Measurements from ENCODE around the gene MBNL2.

Gene MBNL2

GRCh38 chr13:97240788-97241734 is 18.9 kb downstream of the MBNL2 start:
- Histone ChIP-seq H3K36me3 (ENCODE audit: insufficient read depth) (no peaks in the 10 kb centered on the region), H3K4me3 (IDR thresholded peaks at IDR 0.05; ENCODE audit: insufficient read depth, low read depth, low read length) (no peak overlapping the region), H3K79me2 (ENCODE audit: insufficient read depth, low read depth) (no peaks in the 10 kb centered on the region), H4K20me1 (ENCODE audit: insufficient read depth) (no peaks in the 10 kb centered on the region), H3K27ac (no peak overlapping the region), H3K9ac (no peak overlapping the region), H2AFZ (ENCODE audit: low read depth) (no peak overlapping the region), H3K4me1 (ENCODE audit: low read depth, poor library complexity, severe bottlenecking) (no peaks in the 10 kb centered on the region), H3K27me3 (ENCODE audit: insufficient read depth, low read depth) (no peaks in the 10 kb centered on the region), H3K4me2 (no peak overlapping the region)
- TF ChIP-seq, protein P1, sequence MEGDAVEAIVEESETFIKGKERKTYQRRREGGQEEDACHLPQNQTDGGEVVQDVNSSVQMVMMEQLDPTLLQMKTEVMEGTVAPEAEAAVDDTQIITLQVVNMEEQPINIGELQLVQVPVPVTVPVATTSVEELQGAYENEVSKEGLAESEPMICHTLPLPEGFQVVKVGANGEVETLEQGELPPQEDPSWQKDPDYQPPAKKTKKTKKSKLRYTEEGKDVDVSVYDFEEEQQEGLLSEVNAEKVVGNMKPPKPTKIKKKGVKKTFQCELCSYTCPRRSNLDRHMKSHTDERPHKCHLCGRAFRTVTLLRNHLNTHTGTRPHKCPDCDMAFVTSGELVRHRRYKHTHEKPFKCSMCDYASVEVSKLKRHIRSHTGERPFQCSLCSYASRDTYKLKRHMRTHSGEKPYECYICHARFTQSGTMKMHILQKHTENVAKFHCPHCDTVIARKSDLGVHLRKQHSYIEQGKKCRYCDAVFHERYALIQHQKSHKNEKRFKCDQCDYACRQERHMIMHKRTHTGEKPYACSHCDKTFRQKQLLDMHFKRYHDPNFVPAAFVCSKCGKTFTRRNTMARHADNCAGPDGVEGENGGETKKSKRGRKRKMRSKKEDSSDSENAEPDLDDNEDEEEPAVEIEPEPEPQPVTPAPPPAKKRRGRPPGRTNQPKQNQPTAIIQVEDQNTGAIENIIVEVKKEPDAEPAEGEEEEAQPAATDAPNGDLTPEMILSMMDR (conservative IDR thresholded peaks at IDR 0.05; ENCODE audit: low read depth, low read length), result no peak

DNA sequence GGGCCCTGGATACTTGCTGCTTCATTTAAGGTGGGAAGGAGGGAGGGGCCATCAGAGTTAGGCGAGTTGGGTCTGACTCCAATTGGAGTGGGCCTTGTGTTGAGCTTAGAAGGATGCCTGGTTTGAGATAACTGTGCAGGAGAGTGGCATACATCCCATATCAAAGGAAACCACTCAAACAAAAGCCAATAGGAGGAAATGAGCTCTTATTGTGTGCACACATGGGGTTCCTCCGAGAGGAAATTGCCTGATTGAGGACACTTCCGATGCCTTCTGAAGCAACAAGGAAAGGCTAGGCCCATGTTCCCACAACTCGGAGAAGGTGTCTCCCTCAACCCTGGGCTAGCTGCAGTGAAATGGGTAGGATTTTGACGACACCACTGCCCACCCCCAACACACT is 19.6 kb downstream of the MBNL2 start:
- Histone ChIP-seq H3K27me3 (ENCODE audit: insufficient read depth, low read depth) (no peaks in the 10 kb centered on the region), H3K4me3 (IDR thresholded peaks at IDR 0.05; ENCODE audit: insufficient read depth, low read depth, low read length) (no peak overlapping the region), H3K4me2 (no peak overlapping the region), H3K79me2 (ENCODE audit: insufficient read depth, low read depth) (no peaks in the 10 kb centered on the region), H3K4me1 (ENCODE audit: low read depth, poor library complexity, severe bottlenecking) (no peaks in the 10 kb centered on the region), H3K9ac (no peak overlapping the region), H2AFZ (ENCODE audit: low read depth) (no peak overlapping the region), H3K27ac (no peak overlapping the region), H3K36me3 (ENCODE audit: insufficient read depth) (no peaks in the 10 kb centered on the region), H4K20me1 (ENCODE audit: insufficient read depth) (no peaks in the 10 kb centered on the region)
- TF ChIP-seq, protein P1 (conservative IDR thresholded peaks at IDR 0.05; ENCODE audit: low read depth, low read length), result no peak

DNA sequence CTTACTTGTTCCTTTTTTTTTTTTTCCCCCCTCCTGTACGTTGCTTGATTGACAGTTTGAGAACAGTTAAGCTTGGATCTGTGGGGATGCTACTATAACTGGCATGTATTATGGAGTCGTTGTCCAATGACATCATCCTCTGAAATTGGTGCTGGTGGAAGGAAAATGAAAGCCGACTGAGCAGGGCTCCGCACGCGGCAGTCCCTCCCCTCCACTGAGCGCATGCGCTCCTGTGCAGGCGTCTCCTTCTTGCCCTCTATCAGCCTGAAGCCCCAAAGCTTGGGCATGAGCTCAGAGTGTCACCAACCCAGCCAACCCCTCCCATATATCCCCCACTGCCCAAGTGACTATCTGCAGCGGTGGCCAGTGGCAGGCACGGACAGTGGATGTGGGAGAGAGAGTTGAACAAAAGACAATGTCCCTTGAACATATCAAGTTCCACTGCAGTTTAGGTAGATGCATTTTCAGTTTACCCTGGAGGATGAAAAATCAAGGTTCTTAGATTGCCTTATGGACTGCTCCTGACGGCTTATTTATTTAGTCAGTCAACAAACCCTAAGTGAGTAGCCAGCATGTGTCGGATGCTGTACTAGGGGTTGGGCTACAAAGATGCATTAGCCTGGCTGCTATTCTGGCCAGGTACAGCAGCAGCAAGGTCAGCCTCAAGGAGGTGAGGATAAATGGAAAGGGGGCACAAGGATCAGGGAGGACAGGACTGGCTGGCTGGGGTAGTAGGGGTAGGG is 20.8 kb downstream of the MBNL2 start:
- Histone ChIP-seq H3K27ac (no peak overlapping the region), H4K20me1 (ENCODE audit: insufficient read depth) (no peaks in the 10 kb centered on the region), H3K4me1 (ENCODE audit: low read depth, poor library complexity, severe bottlenecking) (no peaks in the 10 kb centered on the region), H3K9ac (no peak overlapping the region), H2AFZ (ENCODE audit: low read depth) (no peak overlapping the region), H3K4me2 (no peak overlapping the region), H3K27me3 (ENCODE audit: insufficient read depth, low read depth) (no peaks in the 10 kb centered on the region), H3K36me3 (ENCODE audit: insufficient read depth) (no peaks in the 10 kb centered on the region), H3K4me3 (IDR thresholded peaks at IDR 0.05; ENCODE audit: insufficient read depth, low read depth, low read length) (no peak overlapping the region), H3K79me2 (ENCODE audit: insufficient read depth, low read depth) (no peaks in the 10 kb centered on the region)
- TF ChIP-seq, protein P1 (conservative IDR thresholded peaks at IDR 0.05; ENCODE audit: low read depth, low read length), result no peak

GRCh38 chr13:97243915-97244781 is 22.0 kb downstream of the MBNL2 start:
- Histone ChIP-seq H3K27me3 (ENCODE audit: insufficient read depth, low read depth) (no peaks in the 10 kb centered on the region), H3K4me3 (IDR thresholded peaks at IDR 0.05; ENCODE audit: insufficient read depth, low read depth, low read length) (no peak overlapping the region), H3K9ac (no peak overlapping the region), H3K27ac (no peak overlapping the region), H3K79me2 (ENCODE audit: insufficient read depth, low read depth) (no peaks in the 10 kb centered on the region), H3K36me3 (ENCODE audit: insufficient read depth) (no peaks in the 10 kb centered on the region), H4K20me1 (ENCODE audit: insufficient read depth) (no peaks in the 10 kb centered on the region), H2AFZ (ENCODE audit: low read depth) (no peak overlapping the region), H3K4me2 (no peak overlapping the region), H3K4me1 (ENCODE audit: low read depth, poor library complexity, severe bottlenecking) (no peaks in the 10 kb centered on the region)
- TF ChIP-seq, protein P1 (conservative IDR thresholded peaks at IDR 0.05; ENCODE audit: low read depth, low read length), result no peak

Data from KMS-11 (cell line).